AG04450 (cell line): ENCODE results near the gene SIM2. TPM values are rescaled to one million over a fixed set of nuclear protein-coding genes. Genes with fewer than 3 reads are reported as not detected.

Experiments
- CTCF ChIA-PET: fragments of 300-600, 350-600 bp; formaldehyde crosslinking; extraction: SDS; loops from one replicate; lab custom pipeline; 2022; ENCODE audit warnings: antibody characterized with exemption, inconsistent platforms; lab: Charles Lee
- POLR2A ChIA-PET: fragments of 350-600 bp; formaldehyde crosslinking; extraction: SDS; loops from one replicate; lab custom pipeline; 2021; ENCODE audit warnings: antibody characterized with exemption, inconsistent platforms; lab: Yijun Ruan, JAX
- DNase-seq: peaks from one replicate; pipeline ENCODE4 v3.0.0-alpha.2; 2011; ENCODE audit warnings: low read depth, low spot score
- H3K27ac ChIP-seq: one replicate; pipeline ENCODE4 v1.5.1; 2012; ENCODE audit warnings: low read depth, low read length, control low read depth
- H3K27me3 ChIP-seq: one replicate; pipeline ENCODE4 v1.6.0; 2012; ENCODE audit warnings: low read length; ENCODE audit not compliant: control insufficient read depth, insufficient read depth
- H3K4me3 ChIP-seq: 2 replicates; pipeline ENCODE4 v1.5.1; 2011; ENCODE audit warnings: mild to moderate bottlenecking, low read depth, low read length, control low read depth
- H3K9me3 ChIP-seq: 2 replicates; pipeline ENCODE4 v1.5.1; 2012; ENCODE audit warnings: low read length; ENCODE audit not compliant: control insufficient read depth, insufficient read depth
- CTCF ChIP-seq: IDR thresholded peaks from 2 replicates; pipeline ENCODE4 v1.5.1; 2011; ENCODE audit warnings: low read depth, low read length, control low read depth, inconsistent platforms
- polyA plus RNA-seq: library from polyadenylated mRNA; depleted of rRNA; stranded (reverse); fragments of >200 nt; gene quantifications from 2 replicates; pipeline ENCODE4 v1.2.3, GENCODE V29; 2011

Gene SIM2
- polyA plus RNA-seq, 1 experiment: 0.46 TPM

- H3K4me3 ChIP-seq: no peak overlapping the region
- no peak for TF ChIP-seq CTCF
- POLR2A ChIA-PET: no interaction called here
- H3K27me3 ChIP-seq: peaks cover 93% of the 10 kb centered on the region
- no peak for DNase-seq
- CTCF ChIA-PET: no interaction called here
- no peak overlapping the region for H3K27ac ChIP-seq
- H3K9me3 ChIP-seq: no peaks in the 10 kb centered on the region; the same call in 1 of the 2 replicates
Observed at GRCh38 chr21:36709868-36710728, 11.2 kb downstream of the SIM2 start.

GRCh38 chr21:36710729-36711048 lies 11.8 kb downstream of the SIM2 start:
- Histone ChIP-seq H3K27me3 (peaks cover 92% of the 10 kb centered on the region), H3K27ac (no peak overlapping the region), H3K9me3 (no peaks in the 10 kb centered on the region; the same call in 1 of the 2 replicates), H3K4me3 (no peak overlapping the region)
- ChIA-PET POLR2A (no interaction called here), CTCF (no interaction called here)
- TF ChIP-seq CTCF: no peak
- no peak for DNase-seq

GRCh38 chr21:36713746-36714145 lies 14.8 kb downstream of the SIM2 start:
- DNase-seq: no peak
- POLR2A ChIA-PET: no interaction called here
- Histone ChIP-seq H3K27ac (no peak overlapping the region), H3K4me3 (no peak overlapping the region), H3K9me3 (no peaks in the 10 kb centered on the region; the same call in 1 of the 2 replicates), H3K27me3 (peaks cover 90% of the 10 kb centered on the region)
- TF ChIP-seq CTCF: no peak
- CTCF ChIA-PET: no interaction called here

GRCh38 chr21:36716387-36716786 lies 17.5 kb downstream of the SIM2 start:
- no peak for DNase-seq
- no peaks in the 10 kb centered on the region; the same call in 1 of the 2 replicates for H3K9me3 ChIP-seq
- ChIA-PET POLR2A (no interaction called here), CTCF (interaction anchor here (1.0 to 1.6 kb wide), 2 partner anchors 86 to 201 kb away, joined by 7 to 12 read pairs; no protein-coding TSS in a partner anchor)
- no peak for TF ChIP-seq CTCF
- no peak overlapping the region for H3K27ac ChIP-seq
- peaks cover 74% of the 10 kb centered on the region for H3K27me3 ChIP-seq
- no peak overlapping the region for H3K4me3 ChIP-seq

- no peak overlapping the region for H3K27ac ChIP-seq
- TF ChIP-seq CTCF: no peak
- peaks cover 76% of the 10 kb centered on the region for H3K27me3 ChIP-seq
- no peak overlapping the region for H3K4me3 ChIP-seq
- no peak for DNase-seq
- CTCF ChIA-PET: interaction anchor here (1.0 kb wide), 1 partner anchor 201 kb away, joined by 12 read pairs; no protein-coding TSS in a partner anchor
- POLR2A ChIA-PET: no interaction called here
- H3K9me3 ChIP-seq: no peaks in the 10 kb centered on the region; the same call in 1 of the 2 replicates
Observed at GRCh38 chr21:36716836-36717235, 17.9 kb downstream of the SIM2 start.
